AG04450 (cell line): Measurements from ENCODE around the gene RHBDD1. TPM values are rescaled to one million over a fixed set of nuclear protein-coding genes. Genes with fewer than 3 reads are reported as not detected.

Experiments
- CTCF ChIA-PET: fragments of 300-600, 350-600 bp; formaldehyde crosslinking; extraction: SDS; loops from one replicate; lab custom pipeline; 2022; ENCODE audit warnings: antibody characterized with exemption, inconsistent platforms; lab: Charles Lee
- POLR2A ChIA-PET: fragments of 350-600 bp; formaldehyde crosslinking; extraction: SDS; loops from one replicate; lab custom pipeline; 2021; ENCODE audit warnings: antibody characterized with exemption, inconsistent platforms; lab: Yijun Ruan, JAX
- DNase-seq: peaks from one replicate; pipeline ENCODE4 v3.0.0-alpha.2; 2011; ENCODE audit warnings: low read depth, low spot score
- H3K27ac ChIP-seq: one replicate; pipeline ENCODE4 v1.5.1; 2012; ENCODE audit warnings: low read depth, low read length, control low read depth
- H3K27me3 ChIP-seq: one replicate; pipeline ENCODE4 v1.6.0; 2012; ENCODE audit warnings: low read length; ENCODE audit not compliant: control insufficient read depth, insufficient read depth
- H3K4me3 ChIP-seq: 2 replicates; pipeline ENCODE4 v1.5.1; 2011; ENCODE audit warnings: mild to moderate bottlenecking, low read depth, low read length, control low read depth
- H3K9me3 ChIP-seq: 2 replicates; pipeline ENCODE4 v1.5.1; 2012; ENCODE audit warnings: low read length; ENCODE audit not compliant: control insufficient read depth, insufficient read depth
- CTCF ChIP-seq: IDR thresholded peaks from 2 replicates; pipeline ENCODE4 v1.5.1; 2011; ENCODE audit warnings: low read depth, low read length, control low read depth, inconsistent platforms
- polyA plus RNA-seq: library from polyadenylated mRNA; depleted of rRNA; stranded (reverse); fragments of >200 nt; gene quantifications from 2 replicates; pipeline ENCODE4 v1.2.3, GENCODE V29; 2011

The RHBDD1 gene
- polyA plus RNA-seq, 1 experiment: 48.7 TPM

- H3K27me3 ChIP-seq: no peaks in the 10 kb centered on the region
- DNase-seq: no peak
- no peak overlapping the region for H3K4me3 ChIP-seq
- no peak overlapping the region for H3K27ac ChIP-seq
- TF ChIP-seq CTCF: no peak
- ChIA-PET POLR2A (no interaction called here), CTCF (no interaction called here)
- H3K9me3 ChIP-seq: no peaks in the 10 kb centered on the region
These were observed 19.9 kb downstream of the RHBDD1 start for GRCh38 chr2:226855787-226856186.

- H3K27ac ChIP-seq: no peak overlapping the region
- no peak for DNase-seq
- no peak overlapping the region for H3K4me3 ChIP-seq
- ChIA-PET POLR2A (no interaction called here), CTCF (no interaction called here)
- H3K27me3 ChIP-seq: no peaks in the 10 kb centered on the region
- TF ChIP-seq CTCF: no peak
- no peaks in the 10 kb centered on the region for H3K9me3 ChIP-seq
These were observed 24.2 kb downstream of the RHBDD1 start for GRCh38 chr2:226860087-226860486.

- no peak for TF ChIP-seq CTCF
- POLR2A ChIA-PET: no interaction called here
- Histone ChIP-seq H3K27ac (no peak overlapping the region), H3K27me3 (no peaks in the 10 kb centered on the region), H3K9me3 (no peaks in the 10 kb centered on the region), H3K4me3 (no peak overlapping the region)
- CTCF ChIA-PET: no interaction called here
- no peak for DNase-seq
These were observed 26.8 kb downstream of the RHBDD1 start for GRCh38 chr2:226862623-226863022.

GRCh38 chr2:226865273-226865672 lies 29.4 kb downstream of the RHBDD1 start:
- TF ChIP-seq CTCF: no peak
- no peak overlapping the region for H3K27ac ChIP-seq
- no peak for DNase-seq
- ChIA-PET POLR2A (no interaction called here), CTCF (no interaction called here)
- no peaks in the 10 kb centered on the region for H3K9me3 ChIP-seq
- H3K27me3 ChIP-seq: no peaks in the 10 kb centered on the region
- H3K4me3 ChIP-seq: no peak overlapping the region

- no peak for TF ChIP-seq CTCF
- Histone ChIP-seq H3K27me3 (no peaks in the 10 kb centered on the region), H3K27ac (no peak overlapping the region), H3K9me3 (no peaks in the 10 kb centered on the region), H3K4me3 (no peak overlapping the region)
- no peak for DNase-seq
- POLR2A ChIA-PET: no interaction called here
- CTCF ChIA-PET: no interaction called here
These were observed 29.9 kb downstream of the RHBDD1 start for GRCh38 chr2:226865710-226866109.
